IPS-NIHi11 (cell line): ENCODE results near the gene BABAM2.
"Not testable (repeated sequence)": the region's sequence is repeated elsewhere in the genome, so short reads cannot be mapped to it uniquely, and the experiment has no call there.

ENCODE experiments used
- DNase-seq: peaks from one replicate; pipeline ENCODE4 v3.0.0; 2012; ENCODE audit warnings: mixed read lengths, low spot score

Gene BABAM2

DNA sequence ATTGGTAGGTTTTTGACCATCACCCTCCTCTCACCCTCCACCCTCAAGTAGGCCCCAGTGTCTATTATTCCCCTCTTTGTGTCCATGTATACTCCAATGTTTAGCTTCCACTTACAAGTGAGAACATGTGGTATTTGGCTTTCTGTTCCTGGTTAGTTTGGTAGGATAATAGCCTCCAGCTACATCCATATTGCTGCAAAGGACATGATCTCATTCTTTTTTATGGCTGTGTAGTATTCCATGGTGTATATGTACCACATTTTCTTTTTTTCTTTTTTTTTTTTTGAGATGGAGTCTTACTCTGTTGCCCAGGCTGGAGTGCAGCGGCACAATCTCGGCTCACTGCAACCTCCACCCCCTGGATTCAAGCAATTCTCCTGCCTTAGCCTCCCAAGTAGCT is 88.2 kb downstream of the BABAM2 start:
- not testable (repeated sequence) for DNase-seq

GRCh38 chr2:27980242-27980641 is 89.7 kb downstream of the BABAM2 start:
- DNase-seq, result no peak

DNA sequence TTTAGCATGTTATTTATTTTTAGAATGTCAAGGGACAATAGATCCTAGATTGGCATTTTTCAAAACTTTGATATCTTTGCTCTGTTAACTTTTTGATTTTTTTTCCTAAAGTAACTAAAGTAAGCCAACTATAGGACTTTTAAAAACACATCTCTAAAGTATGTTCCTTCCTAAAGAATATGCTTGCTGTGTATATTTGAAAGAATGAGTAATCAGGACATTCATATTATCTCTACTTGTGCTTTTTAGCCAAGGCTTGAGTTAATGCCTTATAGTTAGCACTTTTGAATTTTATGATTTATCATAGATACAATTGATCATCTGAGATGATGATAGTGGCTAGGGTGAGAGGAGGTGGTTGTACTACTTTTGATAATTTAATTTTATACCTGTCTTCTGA is 93.6 kb downstream of the BABAM2 start:
- no peak for DNase-seq

DNA sequence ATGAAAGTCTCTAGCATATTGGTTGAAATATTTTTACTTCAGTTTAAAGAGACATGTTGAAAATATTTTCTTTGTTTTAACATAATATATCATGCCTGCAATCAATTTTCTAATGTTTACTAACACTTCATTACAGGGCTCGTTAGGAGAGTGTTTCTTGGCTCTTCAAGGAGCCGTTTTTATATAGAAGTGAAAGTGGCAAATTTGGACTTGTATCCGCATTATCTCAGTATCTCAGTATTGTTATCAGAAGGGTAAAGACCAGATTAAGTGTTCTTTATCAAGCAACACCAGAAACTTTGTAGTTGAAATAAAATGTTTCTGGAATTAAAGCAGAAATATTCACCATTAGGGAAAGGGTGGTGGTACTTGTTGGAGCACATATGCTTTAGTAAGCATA is 97.8 kb downstream of the BABAM2 start:
- no peak for DNase-seq

DNA sequence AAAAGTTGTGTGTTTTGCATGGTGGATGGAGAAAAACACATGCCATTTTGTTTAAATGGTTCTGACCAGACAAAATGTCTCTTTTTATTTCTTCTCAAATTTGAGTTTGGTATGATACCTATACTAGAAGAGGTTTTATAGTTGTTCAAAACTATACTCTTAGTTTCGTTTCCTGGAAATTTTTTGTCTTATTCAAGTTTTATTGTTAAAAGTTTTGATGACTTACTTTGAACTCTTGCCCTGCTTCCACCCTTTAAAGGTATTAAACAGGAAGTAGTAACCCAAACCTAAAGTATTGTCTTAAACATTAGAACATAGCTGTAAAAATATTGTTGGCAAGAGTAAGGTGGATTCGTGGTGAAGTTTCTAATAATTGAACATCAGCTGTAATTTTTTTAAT is 98.2 kb downstream of the BABAM2 start:
- DNase-seq, result no peak

DNA sequence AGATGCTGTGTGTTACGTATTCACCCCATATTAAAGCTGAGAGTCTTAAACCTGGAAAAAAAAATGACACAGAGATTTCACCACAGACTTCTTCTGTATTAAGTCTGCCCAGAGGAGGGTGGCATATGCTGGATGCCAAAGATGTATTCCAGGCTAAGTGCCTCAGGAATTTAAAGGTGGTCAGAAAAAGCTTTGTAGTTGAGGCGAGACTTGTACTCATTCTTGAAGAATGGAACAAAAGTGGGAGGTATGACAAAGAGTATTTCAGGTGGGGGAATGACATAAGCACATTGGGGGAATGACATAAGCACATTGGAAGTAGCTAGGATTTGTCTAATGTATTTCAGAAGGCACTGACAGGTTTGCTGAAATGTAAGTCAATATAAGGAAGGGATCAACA is 98.6 kb downstream of the BABAM2 start:
- no peak for DNase-seq

DNA sequence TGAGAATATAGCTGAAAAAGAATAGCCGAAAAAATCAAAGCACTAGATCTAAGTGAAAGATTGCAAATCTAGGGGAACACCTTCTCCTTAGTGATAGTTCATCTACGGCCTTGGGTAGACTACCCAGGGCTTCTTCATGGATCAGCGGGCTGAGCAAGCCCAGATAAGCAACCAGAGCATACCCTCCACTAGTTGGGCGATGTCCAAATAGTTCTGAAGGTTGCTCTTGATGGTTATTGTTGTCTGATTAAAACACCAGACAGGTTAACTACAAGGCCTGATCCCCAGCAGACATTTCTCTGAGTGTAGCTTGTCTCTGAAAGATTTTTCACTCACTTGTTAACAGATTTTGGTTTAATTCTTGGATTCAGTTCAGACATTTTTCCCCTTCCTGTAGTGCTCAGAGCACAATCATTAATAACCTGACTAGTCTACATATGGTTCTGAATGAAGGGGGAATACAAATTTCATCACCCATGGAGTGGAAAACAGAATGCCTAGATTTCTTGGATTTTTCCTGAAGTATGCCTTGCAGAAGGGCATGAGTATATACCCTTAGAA is 99.6 kb downstream of the BABAM2 start:
- DNase-seq, result no peak

GRCh38 chr2:27991146-27991545 is 100.6 kb downstream of the BABAM2 start:
- DNase-seq, result no peak

- DNase-seq, result peak; percentile 52
Observed at GRCh38 chr2:27992787-27993401, 102.4 kb downstream of the BABAM2 start.

GRCh38 chr2:27993402-27993787 is 102.9 kb downstream of the BABAM2 start:
- no peak for DNase-seq

- no peak for DNase-seq
Observed at GRCh38 chr2:27993950-27994728, 103.6 kb downstream of the BABAM2 start.

GRCh38 chr2:27996156-27996922 is 105.8 kb downstream of the BABAM2 start:
- DNase-seq, result no peak

DNA sequence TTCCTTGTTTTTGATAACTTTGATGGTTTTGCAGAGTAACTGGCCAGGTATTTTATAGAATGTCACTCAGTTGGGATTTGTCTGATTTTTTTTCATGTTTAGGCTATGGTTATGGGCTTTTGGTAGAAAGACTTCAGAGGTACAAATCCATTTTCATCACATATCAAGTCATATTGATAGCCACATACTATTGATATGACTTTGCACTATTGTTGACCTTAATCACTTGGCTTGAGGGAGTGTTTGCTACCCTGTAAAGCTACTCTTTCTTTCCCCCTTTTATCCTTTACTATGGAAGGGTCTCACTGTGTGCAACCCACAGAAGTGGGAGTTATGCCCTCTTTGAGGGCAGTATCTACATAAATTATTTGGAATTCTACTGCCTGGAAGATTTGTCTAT is 109.8 kb downstream of the BABAM2 start:
- no peak for DNase-seq

DNA sequence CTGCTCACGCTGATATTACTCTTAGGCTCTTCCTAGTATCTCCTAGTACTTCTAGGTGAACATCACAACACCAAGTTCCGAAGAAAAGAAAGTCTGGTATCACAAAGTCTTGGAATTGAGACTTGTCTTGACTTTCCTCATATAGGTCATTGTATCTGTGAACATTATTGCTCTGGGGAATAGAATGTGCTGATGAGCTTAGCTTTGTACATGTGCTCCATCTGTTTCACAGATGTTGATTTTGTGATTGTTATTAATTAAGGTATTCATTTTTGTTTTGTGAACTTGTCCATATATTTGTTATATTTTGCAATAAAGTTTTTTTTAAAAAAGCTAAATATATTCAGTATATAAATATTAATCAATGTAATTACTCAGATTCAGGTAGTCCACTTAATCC is 111.7 kb downstream of the BABAM2 start:
- DNase-seq, result no peak

GRCh38 chr2:28004086-28004485 is 113.6 kb downstream of the BABAM2 start:
- no peak for DNase-seq

DNA sequence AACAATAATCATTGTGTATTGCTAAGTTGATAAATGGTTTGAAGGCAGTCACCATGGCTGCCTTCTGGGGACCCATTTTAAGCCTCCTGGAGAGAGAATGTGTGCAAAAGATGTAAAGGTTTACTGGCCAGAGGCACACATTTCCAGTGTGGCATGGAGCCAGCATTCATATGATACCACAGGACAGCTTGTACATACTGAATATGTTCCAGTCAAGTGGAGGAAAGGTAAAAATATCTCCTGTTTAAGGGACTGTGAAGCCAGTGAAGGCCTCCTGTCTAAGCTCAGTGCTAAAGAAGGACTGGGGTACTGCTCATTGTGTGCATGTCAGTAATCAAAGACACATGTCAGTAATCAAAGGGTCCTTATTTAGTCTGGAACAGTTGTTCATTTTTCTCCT is 119.2 kb downstream of the BABAM2 start:
- no peak for DNase-seq

- DNase-seq, result no peak
Observed at GRCh38 chr2:28011322-28011737, 120.8 kb downstream of the BABAM2 start.

GRCh38 chr2:28018474-28018873 is 127.9 kb downstream of the BABAM2 start:
- DNase-seq, result not testable (repeated sequence)

GRCh38 chr2:28019521-28019920 is 129.0 kb downstream of the BABAM2 start:
- not testable (repeated sequence) for DNase-seq

- DNase-seq, result no peak
Observed at GRCh38 chr2:28021898-28022297, 131.4 kb downstream of the BABAM2 start.

DNA sequence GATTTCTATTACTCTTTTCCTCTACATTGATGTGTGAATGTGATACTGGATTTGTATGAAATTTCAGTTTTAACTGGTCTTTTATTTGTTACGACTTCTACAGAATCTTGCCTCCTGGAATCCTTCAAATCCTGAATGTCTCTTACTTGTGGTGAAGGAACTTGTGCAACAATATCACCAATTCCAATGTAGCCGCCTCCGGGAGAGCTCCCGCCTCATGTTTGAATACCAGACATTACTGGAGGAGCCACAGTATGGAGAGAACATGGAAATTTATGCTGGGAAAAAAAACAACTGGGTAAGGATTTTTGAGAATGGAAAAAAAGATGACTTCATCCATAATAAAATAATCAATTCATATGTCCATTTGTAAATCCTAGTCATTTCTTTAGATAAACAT is 134.6 kb downstream of the BABAM2 start:
- no peak for DNase-seq

- not testable (repeated sequence) for DNase-seq
Observed at GRCh38 chr2:28026230-28026629, 135.7 kb downstream of the BABAM2 start.

GRCh38 chr2:28028025-28028424 is 137.5 kb downstream of the BABAM2 start:
- DNase-seq, result no peak
